HuH-7.5 (cell line): Measurements from ENCODE around the gene ZBTB7C.

Experiments
- DNase-seq: peaks from one replicate; pipeline ENCODE4 v3.0.0; 2011; ENCODE audit warnings: low spot score

ZBTB7C gene

DNA sequence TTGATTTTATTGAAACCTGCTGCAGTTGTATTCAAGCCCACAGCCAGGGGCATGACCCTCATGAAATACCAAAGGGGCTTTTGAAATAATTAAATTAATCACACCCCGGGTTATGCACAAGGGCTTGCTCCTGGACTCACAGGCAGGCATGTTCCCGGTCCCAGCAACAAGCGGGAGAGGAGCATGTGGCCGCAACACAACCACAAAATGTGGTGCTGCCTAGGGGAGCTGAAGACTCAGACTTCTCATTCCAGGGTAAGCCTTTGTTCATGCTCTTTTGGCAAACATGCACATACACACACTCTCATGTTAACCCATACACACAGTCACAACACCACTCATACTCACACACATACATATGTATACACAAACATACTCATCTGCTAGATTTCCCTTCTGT is 245.1 kb downstream of the ZBTB7C start:
- no peak for DNase-seq

DNA sequence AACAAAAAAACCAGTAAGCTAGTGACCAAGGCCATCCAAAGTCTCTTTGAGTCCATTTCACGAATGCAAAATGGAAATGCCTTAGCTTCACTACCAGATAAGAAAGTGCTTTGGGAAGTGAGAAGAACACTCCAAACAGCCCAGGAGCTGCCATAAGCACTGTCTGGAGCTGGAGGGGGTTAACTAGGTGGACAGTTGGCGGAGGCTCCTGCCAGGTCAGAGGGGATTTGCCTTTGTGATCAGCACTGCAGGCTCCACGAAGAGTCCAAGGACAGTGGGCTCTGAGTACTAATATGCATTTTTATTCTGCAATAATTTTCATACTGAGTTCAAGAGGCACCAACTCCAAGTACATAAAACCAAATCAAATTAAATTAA is 245.5 kb downstream of the ZBTB7C start:
- DNase-seq = no peak

- no peak for DNase-seq
These were observed 246.0 kb downstream of the ZBTB7C start for GRCh38 chr18:48162956-48163737.

DNA sequence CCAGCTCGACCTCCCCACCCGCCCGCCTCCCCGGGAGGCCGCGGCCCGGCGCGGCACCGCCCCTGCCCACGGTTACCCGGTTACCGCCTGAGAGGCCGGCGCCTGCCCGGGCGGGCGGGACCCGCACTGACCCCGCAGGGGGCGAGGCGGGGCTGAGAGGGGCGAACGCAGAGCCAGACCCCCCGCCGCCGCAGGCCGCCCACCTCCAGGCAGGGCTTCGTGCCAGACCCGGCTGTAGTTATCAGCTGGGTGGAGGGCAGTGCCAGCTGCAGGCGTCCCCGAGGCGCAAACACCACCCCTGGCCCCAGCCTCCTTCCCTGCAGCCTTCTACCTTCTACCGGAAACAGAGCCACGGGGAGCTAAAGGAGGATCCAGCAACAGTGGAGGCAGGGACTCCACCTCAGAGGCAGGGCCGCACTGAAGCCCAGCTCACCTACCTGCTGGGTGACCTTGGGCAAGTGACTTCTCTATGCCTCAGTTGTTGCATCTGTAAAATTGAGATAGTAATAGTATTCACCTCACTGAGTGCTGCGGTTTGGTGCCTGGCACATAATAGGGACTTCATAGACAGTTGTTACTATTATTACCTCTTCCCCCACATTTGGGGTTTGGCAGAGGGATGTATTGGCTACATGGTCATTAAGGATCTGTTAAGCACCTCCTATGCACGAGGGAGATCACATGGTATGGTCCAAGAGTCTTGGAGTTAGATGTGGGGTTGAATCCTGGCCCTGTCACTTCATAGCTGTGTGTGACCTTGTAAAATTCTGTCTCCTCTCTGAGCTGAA is 247.1 kb downstream of the ZBTB7C start:
- DNase-seq = no peak

- DNase-seq = peak; percentile 52
These were observed 247.8 kb downstream of the ZBTB7C start for GRCh38 chr18:48161191-48161910.

- no peak for DNase-seq
These were observed 248.6 kb downstream of the ZBTB7C start for GRCh38 chr18:48160622-48161021.

- no peak for DNase-seq
These were observed 249.4 kb downstream of the ZBTB7C start for GRCh38 chr18:48159816-48160215.

- DNase-seq = no peak
These were observed 250.5 kb downstream of the ZBTB7C start for GRCh38 chr18:48158721-48159120.

DNA sequence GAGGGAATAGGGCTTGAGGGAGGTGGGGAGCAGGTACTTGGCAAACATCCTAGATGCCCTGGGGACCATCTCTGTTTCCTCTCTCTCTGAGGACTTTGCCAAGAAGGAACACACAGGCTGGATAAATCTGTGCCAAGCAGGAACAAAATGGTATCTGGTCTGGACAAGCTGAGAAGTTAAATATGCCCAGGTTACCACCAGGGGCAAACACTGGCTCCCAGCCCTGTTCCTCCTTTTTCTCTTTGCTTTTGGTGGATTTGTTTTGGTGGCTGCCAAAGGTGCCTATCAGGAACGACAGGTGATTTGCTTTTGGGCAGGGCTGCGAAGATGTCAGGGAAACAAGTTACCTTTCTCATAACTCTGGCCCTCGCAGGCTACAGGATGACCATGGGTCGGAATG is 251.2 kb downstream of the ZBTB7C start:
- DNase-seq = no peak

- no peak for DNase-seq
These were observed 253.3 kb downstream of the ZBTB7C start for GRCh38 chr18:48155856-48156255.

DNA sequence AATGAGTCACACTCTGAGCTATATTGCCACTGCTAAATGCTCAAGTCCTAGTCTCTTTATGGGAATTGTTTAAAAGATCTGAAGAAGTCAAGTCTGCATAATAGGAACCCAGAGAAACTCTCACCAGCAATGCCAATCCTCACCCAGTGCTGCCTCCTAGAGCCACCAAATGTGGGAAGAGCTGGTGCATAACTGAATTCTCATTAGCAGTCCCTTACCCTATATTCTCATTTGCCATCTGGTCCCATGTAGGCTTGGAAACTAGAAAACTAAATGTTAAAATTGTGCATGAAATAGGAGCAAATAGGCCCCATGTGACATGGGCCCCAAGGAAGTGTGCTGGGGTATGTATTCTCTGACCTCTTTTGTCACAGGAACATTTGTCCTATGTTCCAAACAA is 254.4 kb downstream of the ZBTB7C start:
- DNase-seq = no peak

DNA sequence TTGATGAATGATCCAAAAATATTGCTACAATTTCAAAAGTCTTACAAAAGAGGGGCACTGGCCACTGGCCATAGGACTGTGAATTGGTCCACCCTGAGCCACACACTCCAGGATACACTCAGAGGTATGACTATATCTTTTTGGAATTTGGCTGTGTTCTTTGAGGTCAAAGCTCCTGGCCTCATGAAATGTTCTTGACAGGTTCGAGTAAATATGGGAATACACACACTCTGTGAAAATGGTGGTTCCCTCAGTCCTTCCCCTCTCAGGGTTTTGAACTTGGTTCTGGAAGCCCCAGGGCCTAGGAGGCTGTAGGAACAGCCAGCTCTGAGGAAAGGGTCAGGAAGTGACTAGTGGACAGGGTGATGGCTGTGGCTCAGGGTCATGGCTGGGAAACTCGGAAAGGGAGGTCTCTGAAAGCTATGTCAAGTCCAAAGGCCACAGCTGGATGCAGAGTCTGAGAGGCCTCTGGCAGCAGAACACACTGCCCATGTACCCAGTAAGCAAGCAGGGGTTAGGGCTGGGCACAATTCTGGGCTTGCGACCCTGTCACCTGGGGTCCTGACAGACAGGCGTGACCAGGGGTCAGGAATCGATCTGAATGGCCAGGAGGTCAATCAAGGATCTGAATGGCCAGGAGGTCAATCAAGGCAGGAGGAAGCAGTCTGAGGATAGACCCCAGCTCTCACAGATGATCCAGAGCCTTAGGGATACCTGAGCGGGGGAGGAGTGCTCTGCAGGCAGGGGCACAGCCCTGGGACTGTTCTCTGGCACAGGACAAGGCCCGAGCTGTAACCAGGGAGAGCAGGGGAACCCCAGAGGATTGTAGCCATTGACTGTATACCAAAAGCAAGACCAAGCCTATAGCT is 255.3 kb downstream of the ZBTB7C start:
- DNase-seq = no peak

- no peak for DNase-seq
These were observed 256.6 kb downstream of the ZBTB7C start for GRCh38 chr18:48152549-48152948.

- DNase-seq = no peak
These were observed 257.6 kb downstream of the ZBTB7C start for GRCh38 chr18:48151421-48152065.

- DNase-seq = no peak
These were observed 260.0 kb downstream of the ZBTB7C start for GRCh38 chr18:48149020-48149685.

GRCh38 chr18:48142994-48143393 is 266.2 kb downstream of the ZBTB7C start:
- DNase-seq = no peak

DNA sequence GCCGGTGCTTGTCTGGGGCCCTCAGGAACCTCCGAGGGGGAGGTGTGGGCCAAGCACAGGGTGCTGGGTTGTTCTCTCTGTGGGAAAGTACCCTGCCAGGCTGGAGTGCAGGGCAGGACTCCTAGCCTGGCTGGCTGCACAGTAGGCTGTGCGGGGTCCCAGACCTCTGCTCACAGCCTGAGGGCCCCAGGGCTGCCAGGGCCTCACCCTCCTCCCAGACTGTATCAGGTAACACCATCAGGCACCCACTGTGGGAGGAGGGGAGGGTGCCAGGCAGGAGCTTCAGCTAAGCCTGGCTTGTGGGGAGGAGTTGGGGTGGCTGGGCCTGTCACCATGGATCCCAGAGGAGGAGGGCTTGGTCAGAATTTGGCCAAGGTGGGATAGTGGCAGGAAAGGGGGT is 266.8 kb downstream of the ZBTB7C start:
- no peak for DNase-seq

- no peak for DNase-seq
These were observed 268.5 kb downstream of the ZBTB7C start for GRCh38 chr18:48140731-48141130.

DNA sequence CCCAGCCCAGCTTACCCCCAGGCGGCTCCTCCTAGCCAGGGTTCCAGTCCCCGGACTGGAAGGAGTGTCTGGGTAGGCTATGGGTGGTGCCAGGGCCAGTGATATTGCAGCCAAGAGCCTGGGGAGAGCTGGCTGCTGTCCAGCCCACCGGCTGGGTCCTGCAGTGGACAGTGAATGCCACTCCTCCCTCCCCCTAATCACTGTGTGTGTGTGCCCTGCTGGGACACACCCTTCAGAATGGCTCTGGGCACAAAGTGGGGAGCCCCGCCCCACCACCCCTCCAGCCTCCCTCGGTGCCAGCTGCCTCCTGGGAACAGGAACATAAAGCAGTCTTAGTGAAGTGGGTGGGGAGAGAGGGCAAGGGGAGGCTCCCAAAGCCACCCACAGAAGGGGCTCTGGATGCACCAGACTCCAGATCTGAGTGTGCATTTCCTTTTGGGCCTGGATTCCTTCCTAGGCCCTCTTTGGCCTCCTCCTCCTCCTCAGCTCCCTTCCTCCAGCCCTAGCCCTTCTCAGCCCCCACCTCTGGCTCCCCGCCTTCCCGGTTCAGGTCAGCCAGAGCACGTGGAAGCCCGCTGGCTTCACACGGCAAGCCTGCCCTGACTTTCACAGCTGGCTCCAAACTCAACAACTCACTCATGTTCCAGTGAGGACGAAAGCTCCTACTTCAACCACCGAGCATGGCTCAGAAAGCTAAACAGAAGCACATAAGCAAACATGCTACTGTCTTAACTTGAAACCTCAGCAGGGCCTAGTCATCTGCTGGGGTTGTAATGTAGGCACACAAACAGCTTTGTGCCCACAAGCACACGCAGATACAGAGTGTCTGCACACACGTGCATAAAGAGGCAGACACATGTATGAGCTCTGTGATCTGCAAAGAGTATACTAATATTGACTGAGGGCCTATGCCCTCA is 269.5 kb downstream of the ZBTB7C start:
- DNase-seq = no peak
